Esophagus squamous epithelium (tissue), 4 donors: ENCODE data around the gene BANP.

ENCODE experiments used
- CTCF ChIP-seq, 6 experiments: fragments of 450-650 bp in 4 of 6; fragments of 200-600 bp in 2 of 6; sonication (generic) in 2 of 6; IDR thresholded peaks; one replicate each; pipeline ENCODE4 v1.5.1; 2016 to 2019; ENCODE audit warnings: antibody characterized with exemption in 6 of 6, mild to moderate bottlenecking in 4 of 6, moderate library complexity in 4 of 6
- POLR2A ChIP-seq, 4 donors: fragments of 450-650 bp; IDR thresholded peaks; one replicate each; pipeline ENCODE4 v1.6.1; 2017; ENCODE audit warnings: antibody characterized with exemption in 4 of 4, mild to moderate bottlenecking in 4 of 4, moderate library complexity in 3 of 4

DNA sequence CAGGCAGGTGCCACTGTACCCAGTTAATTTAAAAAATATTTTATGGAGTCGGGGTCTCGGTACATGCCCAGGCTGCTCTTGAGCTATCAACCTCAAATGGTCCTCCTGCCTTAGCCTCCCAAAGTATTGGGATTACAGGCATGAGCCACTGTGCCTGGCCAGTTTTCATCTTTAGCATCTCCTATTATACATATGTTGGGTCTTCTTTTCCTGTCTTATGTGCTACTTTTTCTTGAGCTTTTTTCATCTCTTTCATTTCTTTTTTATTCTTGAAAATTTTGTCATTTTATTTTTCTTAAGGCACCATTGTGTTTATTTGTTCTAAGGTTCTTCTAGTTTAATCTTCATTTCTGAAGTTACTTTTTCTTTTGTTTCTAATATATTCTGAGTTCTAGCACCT, 20.7 kb downstream of the BANP start:
- TF ChIP-seq POLR2A (IDR thresholded peaks at IDR 0.05) (no peak), CTCF (IDR thresholded peaks at IDR 0.05) (no peak)
